Fibroblast of lung (primary cell): Measurements from ENCODE around the gene STK16.

ENCODE experiments used
- EZH2 ChIP-seq: IDR thresholded peaks from 2 replicates; pipeline ENCODE4 v1.5.1; 2012; ENCODE audit warnings: low read length, control low read depth, mild to moderate bottlenecking; ENCODE audit errors: missing control alignments
- TF ChIP-seq, protein P1 (sequence below), 2 donors: IDR thresholded peaks in 1 of 2; conservative IDR thresholded peaks in 1 of 2; 1 replicate in 1 of 2; 2 replicates in 1 of 2; pipeline ENCODE4 v1.5.1; 2011 to 2012; ENCODE audit warnings: low read length in 2 of 2, control low read depth in 1 of 2, inconsistent platforms in 1 of 2, low read depth in 1 of 2, mild to moderate bottlenecking in 1 of 2

DNA sequence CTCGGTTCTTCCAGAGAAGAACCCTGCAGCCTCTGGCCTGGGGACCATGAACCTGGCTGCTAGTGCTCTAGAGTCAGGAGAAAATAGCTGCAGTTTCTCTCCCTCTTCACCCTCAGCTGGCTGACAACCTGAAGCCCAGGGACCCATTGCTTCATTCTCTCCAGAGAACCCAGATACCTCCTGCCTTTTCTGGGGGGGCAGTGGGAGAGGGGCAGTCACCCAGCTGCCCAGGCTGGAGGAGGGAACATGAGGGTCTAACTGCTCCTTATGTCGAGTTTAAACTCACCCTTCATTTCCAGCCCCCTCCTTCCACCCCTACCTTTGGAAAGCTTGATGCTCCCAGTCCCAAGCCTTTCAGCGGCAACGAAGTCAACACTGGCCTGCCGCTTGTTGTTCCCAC, 46.3 kb upstream of the STK16 start:
- TF ChIP-seq, protein P1, sequence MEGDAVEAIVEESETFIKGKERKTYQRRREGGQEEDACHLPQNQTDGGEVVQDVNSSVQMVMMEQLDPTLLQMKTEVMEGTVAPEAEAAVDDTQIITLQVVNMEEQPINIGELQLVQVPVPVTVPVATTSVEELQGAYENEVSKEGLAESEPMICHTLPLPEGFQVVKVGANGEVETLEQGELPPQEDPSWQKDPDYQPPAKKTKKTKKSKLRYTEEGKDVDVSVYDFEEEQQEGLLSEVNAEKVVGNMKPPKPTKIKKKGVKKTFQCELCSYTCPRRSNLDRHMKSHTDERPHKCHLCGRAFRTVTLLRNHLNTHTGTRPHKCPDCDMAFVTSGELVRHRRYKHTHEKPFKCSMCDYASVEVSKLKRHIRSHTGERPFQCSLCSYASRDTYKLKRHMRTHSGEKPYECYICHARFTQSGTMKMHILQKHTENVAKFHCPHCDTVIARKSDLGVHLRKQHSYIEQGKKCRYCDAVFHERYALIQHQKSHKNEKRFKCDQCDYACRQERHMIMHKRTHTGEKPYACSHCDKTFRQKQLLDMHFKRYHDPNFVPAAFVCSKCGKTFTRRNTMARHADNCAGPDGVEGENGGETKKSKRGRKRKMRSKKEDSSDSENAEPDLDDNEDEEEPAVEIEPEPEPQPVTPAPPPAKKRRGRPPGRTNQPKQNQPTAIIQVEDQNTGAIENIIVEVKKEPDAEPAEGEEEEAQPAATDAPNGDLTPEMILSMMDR (conservative IDR thresholded peaks at IDR 0.05 in 1 of 2, IDR thresholded peaks at IDR 0.05 in 1 of 2; ENCODE audit: low read depth in 1 of 2, low read length in 2 of 2) = no peak
- no peak for TF ChIP-seq EZH2
